ENCODE results near the gene ALPI. TPM values are rescaled to one million over a fixed set of nuclear protein-coding genes. Genes with fewer than 3 reads are reported as not detected.

The ALPI gene
- total and polyA plus RNA-seq, 2 donors (not counting 1 experiment from before 2014, with no cell fraction given) = not detected

GRCh38 chr2:232465061-232465460, 9.1 kb downstream of the ALPI start:
- TF ChIP-seq EZH2 (IDR thresholded peaks at IDR 0.05; ENCODE audit: low read length, missing control alignments) = no peak
- TF ChIP-seq CTCF (conservative IDR thresholded peaks at IDR 0.05 in 1 of 2, IDR thresholded peaks at IDR 0.05 in 1 of 2; ENCODE audit: low read depth in 1 of 2, low read length in 2 of 2) = no peak
- H3K9ac ChIP-seq (ENCODE audit: insufficient read depth, low read length) = no peak overlapping the region
- H3K79me2 ChIP-seq (ENCODE audit: control insufficient read depth, insufficient read depth, low read length) = no peaks in the 10 kb centered on the region
- H2AFZ ChIP-seq (ENCODE audit: low read length) = no peak overlapping the region
- H3K9me3 ChIP-seq (ENCODE audit: control insufficient read depth, insufficient read depth, low read depth, low read length) = no peaks in the 10 kb centered on the region
- DNase-seq (ENCODE audit: low read depth in 2 of 2) = no peak
- H3K36me3 ChIP-seq (ENCODE audit: control insufficient read depth, insufficient read depth, low read length) = no peaks in the 10 kb centered on the region
- H3K27me3 ChIP-seq (ENCODE audit: control insufficient read depth, insufficient read depth, low read length) = peaks cover 3% of the 10 kb centered on the region
- no peak overlapping the region for H3K4me3 ChIP-seq (replicated peaks in 1 of 4; ENCODE audit: control extremely low read depth in 1 of 4, insufficient read depth in 1 of 4, low read depth in 3 of 4, low read length in 4 of 4)
- no peak overlapping the region for H3K4me2 ChIP-seq (ENCODE audit: extremely low read depth, insufficient read depth, low read length)
- H3K4me1 ChIP-seq (ENCODE audit: control insufficient read depth, extremely low read depth, insufficient read depth, low read length) = no peaks in the 10 kb centered on the region
- no peaks in the 10 kb centered on the region for H4K20me1 ChIP-seq (ENCODE audit: control insufficient read depth, extremely low read depth, insufficient read depth, low read length)
- no peak overlapping the region for H3K27ac ChIP-seq (ENCODE audit: insufficient read depth, low read length)

GRCh38 chr2:232466221-232466620, 10.3 kb downstream of the ALPI start:
- peaks cover 3% of the 10 kb centered on the region for H3K27me3 ChIP-seq (ENCODE audit: control insufficient read depth, insufficient read depth, low read length)

GRCh38 chr2:232473467-232473890, 17.5 kb downstream of the ALPI start:
- peak; percentile 2 to 6 for DNase-seq (ENCODE audit: low read depth in 2 of 2)
- no peaks in the 10 kb centered on the region for H4K20me1 ChIP-seq (ENCODE audit: control insufficient read depth, extremely low read depth, insufficient read depth, low read length)
- H3K27me3 ChIP-seq (ENCODE audit: control insufficient read depth, insufficient read depth, low read length) = no peaks in the 10 kb centered on the region
- H3K79me2 ChIP-seq (ENCODE audit: control insufficient read depth, insufficient read depth, low read length) = no peaks in the 10 kb centered on the region
- H3K9ac ChIP-seq (ENCODE audit: insufficient read depth, low read length) = no peak overlapping the region
- H3K4me1 ChIP-seq (ENCODE audit: control insufficient read depth, extremely low read depth, insufficient read depth, low read length) = no peaks in the 10 kb centered on the region
- no peak overlapping the region for H3K4me3 ChIP-seq (replicated peaks in 1 of 4; ENCODE audit: control extremely low read depth in 1 of 4, insufficient read depth in 1 of 4, low read depth in 3 of 4, low read length in 4 of 4)
- H2AFZ ChIP-seq (ENCODE audit: low read length) = no peak overlapping the region
- H3K36me3 ChIP-seq (ENCODE audit: control insufficient read depth, insufficient read depth, low read length) = no peaks in the 10 kb centered on the region
- no peak overlapping the region for H3K27ac ChIP-seq (ENCODE audit: insufficient read depth, low read length)
- no peak overlapping the region for H3K4me2 ChIP-seq (ENCODE audit: extremely low read depth, insufficient read depth, low read length)
- no peak for TF ChIP-seq CTCF (conservative IDR thresholded peaks at IDR 0.05 in 1 of 2, IDR thresholded peaks at IDR 0.05 in 1 of 2; ENCODE audit: low read depth in 1 of 2, low read length in 2 of 2)
- TF ChIP-seq EZH2 (IDR thresholded peaks at IDR 0.05; ENCODE audit: low read length, missing control alignments) = no peak
- no peaks in the 10 kb centered on the region for H3K9me3 ChIP-seq (ENCODE audit: control insufficient read depth, insufficient read depth, low read depth, low read length)

More at GRCh38 chr2:232466221-232466620, 10.3 kb downstream of the ALPI start:
- Histone ChIP-seq H3K4me3 (replicated peaks in 1 of 4; ENCODE audit: control extremely low read depth in 1 of 4, insufficient read depth in 1 of 4, low read depth in 3 of 4, low read length in 4 of 4) (no peak overlapping the region), H3K9me3 (ENCODE audit: control insufficient read depth, insufficient read depth, low read depth, low read length) (no peaks in the 10 kb centered on the region), H3K27ac (ENCODE audit: insufficient read depth, low read length) (no peak overlapping the region), H3K36me3 (ENCODE audit: control insufficient read depth, insufficient read depth, low read length) (no peaks in the 10 kb centered on the region), H3K79me2 (ENCODE audit: control insufficient read depth, insufficient read depth, low read length) (no peaks in the 10 kb centered on the region), H2AFZ (ENCODE audit: low read length) (no peak overlapping the region), H3K9ac (ENCODE audit: insufficient read depth, low read length) (no peak overlapping the region), H4K20me1 (ENCODE audit: control insufficient read depth, extremely low read depth, insufficient read depth, low read length) (no peaks in the 10 kb centered on the region), H3K4me2 (ENCODE audit: extremely low read depth, insufficient read depth, low read length) (no peak overlapping the region), H3K4me1 (ENCODE audit: control insufficient read depth, extremely low read depth, insufficient read depth, low read length) (no peaks in the 10 kb centered on the region)
- TF ChIP-seq EZH2 (IDR thresholded peaks at IDR 0.05; ENCODE audit: low read length, missing control alignments) (no peak), CTCF (conservative IDR thresholded peaks at IDR 0.05 in 1 of 2, IDR thresholded peaks at IDR 0.05 in 1 of 2; ENCODE audit: low read depth in 1 of 2, low read length in 2 of 2) (no peak)
- no peak for DNase-seq (ENCODE audit: low read depth in 2 of 2)

All from fibroblast of lung (primary cell).